Activated CD4-positive, alpha-beta T cell treated with anti-CD3 and anti-CD28 coated beads for 48 hours (primary cell): ENCODE measurements around the gene XPO4.
"Not testable (repeated sequence)": the region's sequence is repeated elsewhere in the genome, so short reads cannot be mapped to it uniquely, and the experiment has no call there.

Experiments
- DNase-seq: peaks from one replicate; pipeline ENCODE4 v3.0.0-alpha.2; 2020

The XPO4 gene

DNA sequence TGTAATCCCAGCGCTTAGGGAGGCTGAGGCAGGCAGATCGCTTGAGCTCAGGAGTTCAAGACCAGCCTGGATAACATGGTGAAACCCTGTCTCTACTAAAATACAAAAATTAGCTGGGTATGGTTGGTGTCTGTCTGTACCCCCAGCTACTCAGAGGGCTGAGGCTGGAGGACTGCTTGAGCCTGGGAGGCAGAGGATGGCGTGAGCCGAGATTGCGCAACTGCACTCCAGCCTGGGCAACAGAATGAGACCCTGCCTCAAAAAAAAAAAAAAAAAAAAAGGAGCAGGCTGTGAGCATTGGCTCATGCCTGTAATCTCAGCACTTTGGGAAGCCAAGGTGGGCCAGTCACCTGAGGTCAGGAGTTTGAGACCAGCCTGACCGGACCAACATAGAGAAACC is 12.0 kb downstream of the XPO4 start:
- DNase-seq = not testable (repeated sequence)

DNA sequence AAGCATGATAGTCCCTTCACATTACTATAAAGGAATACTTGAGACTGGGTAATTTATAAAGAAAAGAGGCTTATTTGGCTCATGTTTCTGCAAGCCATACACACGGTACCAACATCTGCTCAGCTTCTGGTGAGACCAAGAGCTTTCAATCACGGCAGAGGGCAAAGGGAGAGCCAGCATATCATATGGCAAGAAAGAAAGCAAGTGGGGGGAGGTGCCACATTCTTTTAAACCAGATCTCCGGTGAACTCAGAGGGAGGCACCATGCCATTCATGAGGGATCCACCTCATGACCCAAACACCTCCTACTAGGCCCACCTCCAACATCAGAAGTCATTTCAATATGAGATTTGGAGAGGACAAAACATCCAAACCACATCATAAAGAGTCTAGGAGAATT is 20.3 kb downstream of the XPO4 start:
- no peak for DNase-seq

DNA sequence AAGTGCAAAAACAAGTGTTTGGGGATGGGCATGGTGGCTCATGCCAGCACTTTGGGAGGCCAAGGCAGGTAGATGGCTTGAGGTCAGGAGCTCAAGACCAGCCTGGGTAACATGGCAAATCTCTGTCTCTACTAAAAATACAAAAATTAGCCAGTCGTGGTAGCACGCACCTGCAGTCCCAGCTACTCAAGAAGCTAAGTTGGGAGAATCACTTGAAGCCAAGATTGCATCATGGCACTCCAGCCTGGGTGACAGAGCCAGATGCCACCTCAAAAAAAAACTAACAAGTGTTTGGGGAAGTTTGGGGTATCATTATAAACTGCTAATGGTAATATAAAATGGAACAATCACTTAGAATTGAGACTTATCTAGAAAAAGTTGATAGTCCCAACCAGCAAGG is 24.6 kb downstream of the XPO4 start:
- no peak for DNase-seq

DNA sequence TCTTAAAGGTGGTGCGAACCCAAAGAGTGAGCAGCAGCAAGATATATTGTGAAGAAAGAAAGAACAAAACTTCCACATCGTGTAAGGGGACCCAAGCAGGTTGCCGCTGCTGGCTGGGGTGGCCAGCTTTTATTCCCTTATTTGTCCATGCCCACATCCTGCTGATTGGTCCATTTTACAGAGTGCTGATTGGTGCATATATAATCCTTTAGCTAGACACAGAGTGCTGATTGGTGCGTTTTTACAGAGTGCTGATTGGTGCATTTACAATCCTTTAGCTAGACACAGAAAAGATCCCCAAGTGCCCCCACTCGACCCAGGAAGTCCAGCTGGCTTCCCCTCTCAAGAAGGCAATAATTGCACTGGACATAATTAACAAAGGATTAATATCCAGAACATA is 25.7 kb downstream of the XPO4 start:
- DNase-seq = not testable (repeated sequence)

DNA sequence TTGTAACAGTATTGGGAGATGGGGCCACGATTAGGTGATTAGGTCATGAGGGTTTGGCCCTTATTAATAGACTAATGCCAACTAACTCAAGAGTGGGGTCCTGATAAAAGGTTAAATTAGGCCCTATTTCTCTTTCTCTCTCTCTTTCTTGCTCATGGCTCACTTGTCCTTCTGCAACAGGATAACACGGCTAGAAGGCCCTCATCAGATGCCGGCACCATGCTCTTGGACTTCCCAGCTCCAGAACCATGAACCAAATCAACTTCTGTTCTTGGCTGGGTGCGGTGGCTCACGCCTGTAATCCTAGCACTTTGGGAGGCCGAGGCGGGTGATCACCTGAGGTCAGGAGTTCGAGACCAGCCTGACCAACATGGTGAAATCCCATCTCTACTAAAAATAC is 28.1 kb downstream of the XPO4 start:
- DNase-seq = not testable (repeated sequence)

DNA sequence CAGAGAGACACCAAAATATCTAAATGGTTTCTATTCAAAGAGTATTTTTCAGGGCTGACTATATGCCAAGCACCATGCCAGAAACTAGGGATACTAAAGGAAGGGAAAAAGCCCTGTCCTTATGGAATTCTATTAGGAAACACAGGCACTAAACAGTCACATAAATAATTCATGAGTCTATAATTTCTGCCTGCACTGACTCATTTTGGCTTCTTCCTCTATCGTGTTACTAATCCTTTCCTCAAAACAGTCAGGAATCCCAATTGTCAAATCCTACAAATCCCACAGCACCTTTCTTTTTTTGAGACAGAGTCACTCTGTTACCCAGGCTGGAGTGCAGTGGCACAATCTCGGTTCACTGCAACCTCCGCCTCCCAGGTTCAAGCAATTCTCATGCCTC is 29.2 kb downstream of the XPO4 start:
- DNase-seq = no peak

DNA sequence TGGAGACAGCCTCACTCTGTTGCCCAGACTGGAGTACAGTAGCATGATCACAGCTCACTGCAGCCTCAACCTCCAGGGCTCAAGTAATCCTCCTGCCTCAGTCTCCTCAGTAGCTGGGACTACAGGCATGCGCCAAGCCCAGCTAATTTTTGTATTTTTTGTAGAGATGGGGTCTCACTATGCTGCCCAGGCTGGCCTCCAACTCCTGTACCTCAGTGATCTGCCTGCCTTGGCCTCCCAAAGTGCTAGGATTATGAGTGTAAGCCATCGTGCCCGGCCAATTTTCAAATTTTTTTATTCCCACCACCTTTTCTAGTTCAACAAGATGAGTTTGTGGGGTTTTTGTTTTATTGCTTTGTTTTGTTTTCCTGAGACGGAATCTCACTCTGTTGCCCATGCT is 31.7 kb downstream of the XPO4 start:
- no peak for DNase-seq

DNA sequence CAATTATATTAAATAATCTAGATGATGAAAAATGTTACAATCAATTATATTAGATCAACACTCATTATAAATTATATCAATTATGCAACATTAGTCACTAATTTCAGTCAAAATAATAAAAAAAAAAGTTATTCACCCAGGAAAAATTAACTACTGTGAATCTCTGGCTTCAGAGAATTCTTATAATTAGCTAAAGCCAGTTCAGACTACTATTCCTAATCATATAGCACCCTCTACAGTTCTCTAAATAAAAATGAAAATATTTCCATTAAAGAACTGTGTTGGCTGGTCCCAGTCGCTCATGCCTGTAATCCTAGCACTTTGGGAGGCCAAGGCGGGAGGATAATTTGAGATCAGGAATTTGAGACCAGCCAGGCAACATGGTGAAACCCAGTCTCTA is 33.0 kb downstream of the XPO4 start:
- no peak for DNase-seq

DNA sequence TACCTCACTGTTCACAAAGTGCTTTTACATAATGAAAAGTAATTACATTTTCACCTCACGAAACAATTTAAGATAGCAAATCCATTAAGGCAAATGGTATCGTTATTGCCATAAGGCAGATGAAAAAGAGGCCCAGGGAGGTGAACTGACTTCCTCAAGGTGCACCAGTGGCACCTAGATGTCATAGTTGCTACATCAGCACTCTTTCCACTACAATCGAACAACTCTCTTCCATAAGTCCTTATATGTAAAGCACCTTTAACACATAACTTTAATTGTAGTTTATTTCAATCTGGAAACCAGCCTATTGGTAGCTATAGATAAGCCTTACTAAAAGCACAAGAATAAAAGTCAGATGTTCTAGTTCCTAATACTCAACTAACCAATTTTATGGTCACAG is 35.1 kb downstream of the XPO4 start:
- DNase-seq = no peak

DNA sequence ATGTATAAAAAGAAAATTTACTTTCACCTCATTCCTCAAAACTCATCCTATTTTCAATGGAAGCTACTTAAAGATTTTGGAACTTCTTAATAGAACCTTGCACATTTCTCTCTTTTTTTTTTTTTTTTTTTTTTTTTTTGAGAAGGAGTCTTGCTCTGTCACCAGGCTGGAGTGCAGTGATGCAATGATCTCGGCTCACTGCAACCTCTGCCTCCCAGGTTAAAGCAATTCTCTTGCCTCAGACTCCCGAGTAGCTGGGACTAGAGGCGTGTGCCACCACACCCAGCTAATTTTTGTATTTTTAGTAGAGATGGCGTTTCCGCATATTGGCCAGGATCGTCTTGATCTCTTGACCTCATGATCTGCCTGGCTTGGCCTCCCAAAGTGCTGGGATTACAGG is 40.9 kb downstream of the XPO4 start:
- DNase-seq = not testable (repeated sequence)

DNA sequence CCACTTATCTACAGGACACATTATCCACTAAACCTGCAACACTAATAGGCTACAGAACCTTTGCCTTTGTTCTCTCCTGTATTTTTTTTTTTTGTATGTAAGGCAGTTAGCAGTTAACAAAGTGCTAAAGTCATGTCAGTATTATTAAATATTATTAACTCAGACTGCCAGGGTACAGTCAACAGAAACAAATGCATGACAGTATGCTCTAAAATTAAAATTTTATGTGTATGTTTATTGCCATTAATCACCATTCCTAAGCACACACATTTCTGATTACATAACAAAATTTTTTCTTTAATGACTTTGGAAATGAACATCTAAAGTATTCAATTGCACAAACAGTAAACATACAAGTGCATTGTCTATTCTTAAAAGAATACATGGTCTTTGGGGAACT is 41.7 kb downstream of the XPO4 start:
- no peak for DNase-seq

DNA sequence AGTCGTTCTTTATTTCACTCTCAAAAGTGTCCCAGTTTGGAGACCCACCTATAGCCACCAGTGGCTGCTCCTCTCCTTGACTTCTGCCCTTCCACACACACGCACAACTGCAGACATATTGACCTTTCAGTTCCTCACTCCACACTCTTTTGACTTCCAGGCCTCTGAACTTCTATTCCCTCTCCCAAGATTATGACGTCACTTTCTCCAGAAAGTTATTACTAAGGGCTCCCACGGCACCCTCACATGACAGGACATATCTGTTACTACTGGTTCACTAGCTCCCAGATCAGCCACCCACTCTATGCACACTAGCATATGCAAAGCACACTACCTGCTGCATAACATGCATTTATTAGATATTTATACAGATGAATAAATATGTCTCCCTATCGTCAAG is 45.9 kb downstream of the XPO4 start:
- no peak for DNase-seq

DNA sequence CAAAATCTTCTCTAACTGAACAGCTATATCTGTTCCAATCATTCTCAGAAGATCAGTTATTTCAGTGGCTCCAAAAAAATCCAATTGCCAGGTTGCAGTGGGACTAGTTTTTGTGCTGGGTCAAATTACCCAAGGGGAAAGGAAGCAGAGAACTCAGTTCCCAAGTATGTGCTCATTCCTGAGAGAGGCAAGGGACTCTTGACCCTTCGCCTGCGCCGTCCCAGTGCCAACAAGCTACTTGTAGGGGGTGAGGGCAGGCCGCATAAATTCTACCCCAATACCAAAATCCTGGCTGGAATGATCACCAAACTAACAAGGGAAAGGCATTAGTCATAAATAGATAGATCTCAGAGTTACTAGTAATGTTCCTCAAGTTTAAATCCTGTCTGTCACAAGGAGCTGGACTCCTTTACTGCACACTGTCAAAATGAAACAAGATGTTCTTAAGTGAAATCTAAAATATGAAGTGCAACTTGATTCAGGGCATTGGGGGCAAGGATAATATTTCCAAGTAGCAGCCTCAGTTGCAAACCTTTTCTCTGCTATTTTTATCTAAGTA is 50.6 kb downstream of the XPO4 start:
- no peak for DNase-seq

DNA sequence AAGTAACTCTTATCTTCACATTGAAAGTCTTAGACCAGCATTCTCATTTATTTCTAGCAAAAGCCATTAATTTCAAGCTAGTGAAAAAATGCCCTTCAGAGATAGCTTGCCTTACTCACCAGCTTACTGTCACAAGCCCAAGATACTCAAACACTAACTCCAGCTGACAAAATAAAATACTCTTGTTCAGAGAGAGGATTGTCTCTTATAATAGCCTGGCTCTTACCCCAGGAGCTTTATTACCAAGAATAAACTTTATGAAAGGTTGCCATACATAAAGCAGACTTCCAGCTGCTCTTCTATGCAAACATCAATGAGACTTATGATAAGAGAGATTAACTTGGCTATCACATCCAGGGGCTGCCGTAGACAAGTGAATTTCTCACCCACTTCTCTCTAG is 53.6 kb downstream of the XPO4 start:
- no peak for DNase-seq

DNA sequence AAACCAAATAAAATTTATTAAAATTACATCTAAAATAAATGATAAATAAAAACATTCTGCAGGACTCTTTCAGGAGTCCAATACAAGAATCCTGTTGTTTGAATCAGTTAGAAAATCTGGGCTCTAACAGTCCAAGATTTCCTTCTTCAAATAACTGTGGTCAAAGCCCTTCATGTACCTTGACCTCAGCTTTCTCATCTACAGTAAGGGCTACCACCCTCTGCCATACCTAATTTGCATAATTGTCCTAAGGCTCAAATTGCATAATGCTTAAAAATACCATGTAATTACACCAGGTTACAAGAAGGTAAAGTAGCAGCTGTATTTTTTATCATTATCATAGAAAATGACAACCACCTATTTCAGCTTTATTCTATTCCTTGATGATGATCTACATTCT is 54.3 kb downstream of the XPO4 start:
- DNase-seq = no peak

DNA sequence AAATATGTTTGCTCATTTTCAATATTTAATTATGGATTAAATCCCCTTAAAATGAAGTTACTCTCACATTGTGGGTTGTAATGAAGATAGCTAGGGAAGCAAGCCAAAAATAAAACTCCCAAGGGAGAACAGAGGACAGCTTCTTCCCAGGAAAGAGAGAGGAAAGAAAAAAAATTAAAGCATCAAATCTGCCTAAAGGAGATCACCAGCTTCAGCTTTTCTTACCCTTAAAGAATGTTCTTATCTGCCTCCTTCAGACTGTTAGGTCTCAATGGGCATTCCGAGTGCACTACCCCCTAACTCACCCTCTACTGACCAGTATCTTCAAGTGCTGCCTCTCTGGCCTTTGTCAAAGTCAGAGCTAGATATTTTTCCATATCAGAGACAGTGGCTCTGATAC is 55.2 kb downstream of the XPO4 start:
- no peak for DNase-seq

DNA sequence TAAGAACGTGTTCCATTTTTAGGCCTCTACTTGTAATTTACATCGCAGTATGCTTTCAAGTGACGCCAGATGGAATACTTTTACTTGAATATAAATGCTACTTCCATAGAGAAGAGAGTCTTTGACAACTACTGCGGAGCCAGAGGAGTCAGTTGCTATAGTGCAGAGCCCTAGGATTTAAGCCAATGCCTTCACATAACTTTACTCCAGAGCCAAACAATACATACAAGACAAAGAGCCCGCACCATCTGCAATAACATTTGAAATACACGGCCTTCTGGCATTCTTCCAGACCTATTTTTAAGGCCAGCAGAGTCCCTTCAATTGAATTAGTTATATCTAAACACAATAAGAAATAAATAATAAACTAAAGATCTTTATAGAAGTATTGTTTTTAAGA is 59.4 kb downstream of the XPO4 start:
- no peak for DNase-seq

DNA sequence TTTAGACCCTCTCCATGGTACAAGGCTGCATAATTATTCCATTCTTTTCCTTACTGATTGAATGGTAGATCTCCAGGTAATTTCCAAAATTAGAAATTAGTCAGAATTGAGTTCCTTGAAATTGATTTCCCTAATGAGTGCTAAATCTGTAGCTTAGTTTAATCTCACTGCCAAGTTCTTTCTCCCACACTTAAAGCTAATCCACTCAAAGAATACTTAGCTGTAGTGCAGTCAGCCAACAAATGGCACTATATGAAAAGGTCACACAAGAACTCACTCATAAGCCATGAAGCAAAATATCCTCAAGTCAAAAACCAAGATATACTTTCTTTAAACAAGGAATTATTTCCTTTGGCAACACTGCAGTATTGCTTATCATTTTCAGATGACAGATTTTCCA is 62.0 kb downstream of the XPO4 start:
- no peak for DNase-seq

DNA sequence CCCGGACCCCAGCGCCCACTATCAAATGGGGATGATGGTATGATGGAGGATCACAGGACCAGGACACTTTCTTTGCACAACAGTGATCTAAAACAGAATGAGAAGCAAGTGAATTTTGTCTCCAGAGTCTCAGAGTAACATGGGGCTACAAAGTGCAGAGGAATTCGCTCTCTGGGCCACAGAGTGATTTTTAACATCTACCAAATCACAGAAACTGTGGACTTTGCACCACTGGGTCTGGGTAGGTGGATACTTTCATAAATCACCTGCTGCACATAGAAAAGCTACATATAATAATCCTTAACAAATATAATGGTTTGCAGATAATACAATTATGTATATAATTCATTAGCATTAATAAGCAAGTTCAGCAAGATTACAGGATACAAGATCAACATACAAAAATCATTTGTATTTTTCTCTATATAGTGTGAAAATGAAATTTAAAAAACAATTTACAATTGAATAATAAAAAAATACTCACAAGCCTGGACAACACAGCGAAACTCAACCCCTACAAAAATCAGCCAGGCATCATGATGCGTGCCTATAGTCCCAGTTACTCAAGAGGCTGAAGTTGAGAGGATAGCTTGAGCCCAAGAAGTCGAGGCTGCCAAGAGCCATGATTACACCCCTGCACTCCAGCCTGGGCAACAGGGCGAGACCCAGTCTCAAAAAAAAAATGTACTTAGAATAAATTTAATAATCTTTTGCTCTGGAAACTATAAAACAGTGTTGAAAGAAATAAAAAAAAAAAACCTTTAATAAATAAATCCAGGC is 68.5 kb downstream of the XPO4 start:
- DNase-seq = no peak

DNA sequence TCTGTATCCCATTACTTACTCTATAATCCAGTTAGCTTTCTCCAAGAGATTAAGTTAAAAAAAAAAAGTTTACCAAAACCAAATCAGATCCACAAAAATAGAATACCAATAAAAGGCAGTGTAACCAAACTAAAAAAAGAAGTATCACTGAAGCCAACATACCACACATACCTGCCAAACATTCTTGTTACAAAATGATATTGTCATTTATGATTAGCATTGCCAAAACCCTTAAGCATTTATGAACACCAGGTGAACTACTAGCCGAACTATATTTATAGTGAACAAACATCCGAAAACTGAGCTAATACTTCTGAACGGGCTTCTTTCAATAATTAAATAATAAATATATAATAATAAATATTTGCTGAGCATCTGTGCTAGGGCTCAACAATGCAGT is 69.7 kb downstream of the XPO4 start:
- DNase-seq = no peak

DNA sequence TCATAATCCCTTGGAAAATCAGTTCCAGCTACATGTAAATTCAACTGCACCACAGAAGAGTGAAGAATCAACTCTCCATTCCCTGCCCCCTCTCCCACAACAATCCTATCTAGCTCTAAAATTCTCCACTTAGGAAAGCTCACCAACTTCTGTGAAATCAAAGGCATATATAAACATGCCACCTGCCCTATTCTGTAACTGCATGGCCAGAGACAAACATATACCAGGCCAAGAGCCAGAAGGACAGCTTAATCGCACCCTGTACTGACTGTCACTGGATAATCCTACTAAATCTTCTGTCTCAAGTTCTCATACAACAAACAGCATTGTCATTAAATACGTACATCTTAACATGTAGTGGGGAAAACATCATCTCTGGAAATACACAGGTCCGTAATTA is 70.6 kb downstream of the XPO4 start:
- DNase-seq = no peak

DNA sequence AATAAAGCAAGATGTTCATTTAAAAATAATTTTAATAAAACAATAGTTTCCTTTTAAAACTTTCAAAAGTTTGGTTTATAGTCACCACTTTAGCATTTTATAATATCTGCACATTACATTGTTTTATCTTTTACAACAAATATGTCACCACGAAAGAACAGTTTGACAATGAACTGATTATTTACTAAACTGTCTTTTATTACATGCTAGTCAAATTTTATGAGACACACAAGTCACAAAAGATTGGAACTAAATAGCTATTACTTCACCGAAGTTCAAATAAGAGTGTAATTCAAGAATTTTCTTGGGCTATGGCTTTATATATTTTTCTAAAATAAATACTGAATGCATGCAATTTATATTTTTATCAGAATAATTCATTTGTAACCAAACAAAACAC is 71.3 kb downstream of the XPO4 start:
- DNase-seq = no peak

DNA sequence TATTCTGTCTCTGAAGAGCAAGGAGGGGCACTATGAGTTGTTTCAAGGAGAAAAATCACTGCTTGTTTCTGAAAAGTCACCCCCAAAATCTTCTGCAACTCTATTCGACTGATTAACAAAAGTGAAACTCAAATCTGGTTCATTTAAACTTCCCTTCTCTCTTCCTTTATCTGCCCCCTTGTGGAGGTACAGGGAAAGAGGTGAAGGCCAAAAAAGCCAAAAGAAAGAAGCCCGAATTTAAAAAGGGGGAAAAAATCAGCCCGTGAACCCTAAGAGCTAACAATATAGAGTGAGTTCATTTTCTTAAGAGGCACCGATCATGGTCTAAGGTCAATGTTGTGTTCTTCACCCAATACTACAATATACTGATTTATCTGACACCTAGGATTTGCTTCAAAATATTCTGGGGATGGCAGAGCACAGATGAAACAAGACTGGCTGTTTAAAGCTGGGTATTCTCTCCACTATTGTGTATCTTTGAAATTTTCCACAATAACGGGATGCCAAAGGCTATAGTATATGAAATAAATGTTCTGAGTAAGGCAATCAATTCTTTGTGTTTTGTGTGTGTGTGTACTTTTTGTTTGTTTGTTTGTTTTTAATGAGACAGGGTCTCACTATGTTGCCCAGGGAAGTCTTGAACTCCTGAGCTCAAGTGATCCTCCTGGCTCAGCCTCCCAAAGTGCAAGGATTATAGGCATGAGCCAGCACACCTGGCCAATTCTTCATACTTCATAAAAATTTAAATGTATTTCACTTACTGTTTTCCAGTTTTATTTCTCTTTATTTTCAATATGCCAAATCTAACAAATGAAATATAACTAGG is 73.8 kb downstream of the XPO4 start:
- DNase-seq = peak; percentile 32

DNA sequence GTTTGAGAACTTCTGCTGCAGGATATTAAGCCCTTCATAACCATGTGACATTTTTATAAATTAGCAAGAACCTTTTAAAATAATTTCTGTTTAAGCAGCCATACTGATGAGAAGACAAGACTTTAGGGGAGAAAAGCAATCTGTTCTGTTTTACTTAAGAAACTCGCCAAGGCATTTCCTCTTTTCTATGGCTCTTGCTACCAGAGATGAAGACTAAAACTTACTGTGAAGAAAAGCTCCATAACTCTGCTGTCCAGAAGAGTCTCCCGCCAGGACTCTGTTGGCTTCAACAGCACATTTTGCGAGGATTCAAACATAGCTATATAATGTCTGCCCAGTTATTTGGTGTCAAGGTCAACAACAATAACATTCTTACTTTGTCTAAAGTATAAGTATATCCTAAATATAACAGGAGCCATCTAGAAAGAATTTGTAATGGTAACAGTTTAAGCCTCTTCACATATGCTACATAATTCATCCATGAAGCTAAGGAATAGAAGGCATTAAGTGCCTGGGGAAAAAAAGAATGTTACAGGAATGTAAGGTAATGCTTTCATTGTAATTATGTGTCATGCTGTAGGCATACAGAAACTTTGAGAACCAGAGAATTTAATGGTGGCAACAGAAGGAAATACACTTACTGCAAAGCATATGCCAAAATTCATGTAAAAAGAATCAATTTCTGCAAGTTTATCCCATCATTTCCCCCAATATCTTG is 75.5 kb downstream of the XPO4 start:
- no peak for DNase-seq
